HG02763 (cell line): ENCODE results near the gene KLHL12.

ENCODE experiments used
- ATAC-seq: cut with Tn5 transposase; IDR thresholded peaks from one replicate; pipeline ENCODE4 v1.9.1; 2021; ENCODE audit warnings: mild to moderate bottlenecking, moderate library complexity; ENCODE audit not compliant: unreplicated experiment

The KLHL12 gene

GRCh38 chr1:202926581-202927491, at the start of gene KLHL12:
TSS of gene KLHL12 (minus strand) at chr1:202927234. CDS start at chr1:202925162, 2,072 bp downstream.
- ATAC-seq = peak; percentile 92

- ATAC-seq = no peak
These were observed 49.6 kb upstream of the KLHL12 start for GRCh38 chr1:202976633-202977032.

GRCh38 chr1:202974856-202975255, 47.8 kb upstream of the KLHL12 start:
- ATAC-seq = no peak

- no peak for ATAC-seq
These were observed 45.0 kb upstream of the KLHL12 start for GRCh38 chr1:202972046-202972445.

- ATAC-seq = peak; percentile 37
These were observed 41.9 kb upstream of the KLHL12 start for GRCh38 chr1:202968895-202969295.

GRCh38 chr1:202968351-202968750, 41.3 kb upstream of the KLHL12 start:
- no peak for ATAC-seq

- peak; percentile 6 for ATAC-seq
These were observed 40.7 kb upstream of the KLHL12 start for GRCh38 chr1:202967684-202968281.

- ATAC-seq = no peak
These were observed 39.2 kb upstream of the KLHL12 start for GRCh38 chr1:202966006-202966898.

GRCh38 chr1:202965422-202965821, 38.4 kb upstream of the KLHL12 start:
- ATAC-seq = no peak

GRCh38 chr1:202964791-202965410, 37.9 kb upstream of the KLHL12 start:
- ATAC-seq = no peak

- ATAC-seq = no peak
These were observed 34.3 kb upstream of the KLHL12 start for GRCh38 chr1:202961220-202961880.

- ATAC-seq = no peak
These were observed 32.2 kb upstream of the KLHL12 start for GRCh38 chr1:202959276-202959620.

- ATAC-seq = no peak
These were observed 31.7 kb upstream of the KLHL12 start for GRCh38 chr1:202958544-202959275.

GRCh38 chr1:202957733-202958543, 30.9 kb upstream of the KLHL12 start, which contains the start of gene ADIPOR1:
TSS of gene ADIPOR1 (minus strand) at chr1:202958312. CDS start at chr1:202951070, 7,242 bp downstream.
- ATAC-seq = peak; percentile 94

- ATAC-seq = no peak
These were observed 29.9 kb upstream of the KLHL12 start for GRCh38 chr1:202956969-202957368.

- no peak for ATAC-seq
These were observed 27.2 kb upstream of the KLHL12 start for GRCh38 chr1:202954057-202954745.

- ATAC-seq = no peak
These were observed 26.4 kb upstream of the KLHL12 start for GRCh38 chr1:202953392-202953791.

- no peak for ATAC-seq
These were observed 25.8 kb upstream of the KLHL12 start for GRCh38 chr1:202952818-202953217.
